HG03432 (cell line): ENCODE data around the gene CNTNAP2.
"Not testable (repeated sequence)": the region's sequence is repeated elsewhere in the genome, so short reads cannot be mapped to it uniquely, and the experiment has no call there.

ENCODE experiments used
- ATAC-seq: cut with Tn5 transposase; IDR thresholded peaks from one replicate; pipeline ENCODE4 v1.9.1; 2021; ENCODE audit warnings: mild to moderate bottlenecking, moderate library complexity; ENCODE audit not compliant: unreplicated experiment

The CNTNAP2 gene

DNA sequence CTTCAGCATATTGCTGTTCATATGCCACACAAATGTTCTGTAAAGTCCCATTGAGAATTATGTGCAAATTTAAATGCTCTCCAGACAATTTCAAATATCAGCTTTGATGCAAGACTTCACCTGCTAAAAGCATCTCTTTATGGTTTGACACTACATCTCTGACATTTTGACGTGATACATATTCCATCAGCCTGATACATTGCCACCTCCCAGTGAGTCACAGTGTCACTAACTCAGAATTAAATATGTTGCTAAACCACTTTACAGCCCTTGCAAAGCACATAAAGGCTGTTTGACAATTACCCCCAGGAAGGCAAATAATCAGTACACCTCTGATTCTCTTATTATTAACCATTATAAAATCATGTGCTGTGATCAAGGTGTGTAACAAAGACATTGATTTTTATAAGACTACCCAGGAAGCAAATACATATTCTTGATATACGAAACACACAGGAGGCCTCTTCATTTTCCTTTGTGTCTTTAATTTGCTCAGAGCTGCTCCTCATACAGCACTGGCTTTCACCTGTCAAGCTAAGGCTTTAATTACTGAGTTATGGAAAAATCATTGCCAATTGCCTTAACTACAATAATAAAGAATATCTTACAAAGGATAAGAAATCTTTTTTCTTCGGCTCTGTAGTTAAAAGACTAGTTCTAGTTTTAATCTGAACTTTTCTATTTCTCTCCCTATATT is 1926.5 kb downstream of the CNTNAP2 start:
- no peak for ATAC-seq

DNA sequence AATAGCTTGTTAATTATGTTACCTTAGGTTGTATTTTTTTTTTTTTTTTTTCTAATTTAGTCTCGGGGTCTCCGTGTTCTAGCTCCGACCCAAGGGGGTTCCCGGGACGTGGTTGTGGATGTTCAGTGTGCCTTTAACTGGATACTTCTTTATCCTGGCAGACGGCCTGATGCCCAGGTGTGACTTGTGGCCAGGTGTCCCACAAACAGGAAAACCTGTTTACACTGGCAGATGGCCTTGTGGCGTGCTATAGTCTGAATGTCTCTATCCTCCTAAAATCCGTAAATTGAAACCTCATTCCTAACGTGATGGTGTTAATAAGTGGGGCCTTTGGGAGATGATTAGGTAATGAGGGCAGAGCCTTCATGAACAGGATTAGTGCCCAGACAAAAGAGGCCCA is 1927.6 kb downstream of the CNTNAP2 start:
- no peak for ATAC-seq

GRCh38 chr7:148045521-148045920 is 1928.9 kb downstream of the CNTNAP2 start:
- no peak for ATAC-seq

DNA sequence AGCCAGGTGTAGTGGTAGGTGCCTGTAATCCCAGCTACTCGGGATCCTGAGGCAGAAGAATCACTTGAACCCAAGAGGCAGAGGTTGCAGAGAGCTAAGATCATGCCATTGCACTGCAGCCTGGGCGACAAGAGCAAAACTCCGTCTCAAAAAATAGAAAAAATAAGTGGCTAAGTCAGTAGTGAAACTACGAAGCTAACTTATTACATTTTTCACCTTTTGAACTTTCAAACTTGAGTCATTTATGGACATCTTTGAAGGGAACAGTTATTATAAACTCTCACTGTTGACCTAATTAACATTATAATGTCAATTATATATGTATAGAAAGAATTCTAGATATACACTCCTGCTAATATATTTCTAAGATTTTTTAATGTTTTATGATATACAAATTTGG is 1932.5 kb downstream of the CNTNAP2 start:
- peak; percentile 71 for ATAC-seq

DNA sequence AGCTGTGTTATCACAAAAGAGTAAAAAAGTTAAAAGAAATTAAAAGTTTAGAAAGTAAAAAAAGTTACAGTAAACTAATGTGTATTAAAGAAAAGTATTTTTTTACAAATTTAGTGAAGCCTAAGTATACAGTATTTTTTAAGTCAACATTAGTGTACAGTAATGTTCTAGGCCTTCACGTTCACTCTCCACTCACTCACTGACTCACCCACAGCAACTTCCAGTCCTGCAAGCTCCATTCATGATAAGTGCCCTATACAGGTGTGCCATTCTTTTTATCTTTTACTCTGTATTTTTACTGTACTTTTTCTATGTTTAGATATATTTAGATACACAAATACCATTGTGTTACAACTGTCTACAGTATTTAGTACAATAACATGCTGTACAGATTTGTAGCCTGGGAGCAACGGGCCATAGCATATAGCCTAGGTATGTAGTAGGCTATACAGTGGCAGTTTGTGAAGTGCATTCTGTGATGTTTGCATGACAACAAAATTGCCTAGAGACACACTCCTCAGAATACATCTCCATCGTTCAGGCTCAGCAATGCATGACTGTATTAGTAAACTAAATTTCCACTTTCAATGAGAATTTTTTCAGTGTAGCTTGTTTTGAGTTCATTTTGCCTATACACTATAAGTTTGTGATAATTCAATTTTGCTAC is 1934.0 kb downstream of the CNTNAP2 start:
- ATAC-seq = no peak

GRCh38 chr7:148056406-148056805 is 1939.8 kb downstream of the CNTNAP2 start:
- no peak for ATAC-seq

GRCh38 chr7:148058092-148058491 is 1941.5 kb downstream of the CNTNAP2 start:
- ATAC-seq = no peak

DNA sequence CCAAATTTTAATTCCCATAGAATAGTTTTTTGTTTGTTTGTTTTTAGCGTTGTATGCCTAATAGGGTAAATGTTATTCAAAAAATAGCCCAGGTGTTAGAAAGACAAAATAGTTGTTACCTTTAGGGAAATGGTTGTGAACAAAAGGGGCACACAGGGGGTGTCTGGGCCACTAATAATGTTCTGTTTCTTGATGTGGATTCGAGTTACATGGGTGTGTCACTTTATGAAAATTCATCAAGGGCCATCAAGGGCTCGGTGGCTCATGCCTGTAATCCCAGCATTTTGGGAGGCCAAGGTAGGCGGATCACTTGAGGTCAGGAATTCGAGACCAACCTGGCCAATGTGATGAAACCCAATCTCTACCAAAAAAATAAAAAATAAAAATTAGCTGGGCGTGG is 1942.2 kb downstream of the CNTNAP2 start:
- no peak for ATAC-seq

DNA sequence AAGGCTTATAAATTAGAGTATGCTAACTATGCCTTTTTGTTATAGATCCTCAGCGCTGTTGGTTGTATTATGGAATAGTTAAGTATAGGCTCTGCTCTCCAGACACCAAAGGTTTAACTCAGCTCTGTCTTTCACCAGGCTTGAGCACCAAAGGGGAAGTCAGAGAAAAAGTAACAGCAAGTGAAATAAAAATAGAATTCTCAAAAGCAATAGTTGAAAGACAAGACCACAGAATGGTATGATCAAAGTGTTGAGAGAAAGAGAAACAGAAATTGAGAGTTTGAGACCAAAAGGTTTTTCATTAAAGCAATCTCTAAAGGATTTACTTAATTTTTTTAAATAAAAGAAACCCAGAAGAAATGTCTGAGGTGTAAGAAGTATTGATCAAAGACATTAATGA is 1944.1 kb downstream of the CNTNAP2 start:
- ATAC-seq = peak; percentile 99

DNA sequence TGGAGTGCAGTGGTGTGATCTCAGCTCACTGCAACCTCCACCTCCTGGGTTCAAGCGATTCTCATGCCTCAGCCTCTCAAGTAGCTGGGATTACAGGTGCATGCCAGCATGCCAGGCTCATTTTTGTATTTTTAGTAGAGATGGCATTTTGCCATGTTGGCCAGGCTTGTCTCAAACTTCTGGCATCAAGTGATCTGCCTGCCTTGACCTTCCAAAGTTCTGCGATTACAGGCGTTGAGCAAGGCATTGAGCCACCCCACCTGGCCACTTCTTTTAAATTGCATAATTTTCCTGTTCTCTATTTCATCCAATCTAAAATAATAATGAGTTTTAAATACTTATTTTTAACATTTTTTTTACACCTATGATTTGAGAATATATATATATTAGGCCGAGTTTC is 1961.5 kb downstream of the CNTNAP2 start:
- not testable (repeated sequence) for ATAC-seq

DNA sequence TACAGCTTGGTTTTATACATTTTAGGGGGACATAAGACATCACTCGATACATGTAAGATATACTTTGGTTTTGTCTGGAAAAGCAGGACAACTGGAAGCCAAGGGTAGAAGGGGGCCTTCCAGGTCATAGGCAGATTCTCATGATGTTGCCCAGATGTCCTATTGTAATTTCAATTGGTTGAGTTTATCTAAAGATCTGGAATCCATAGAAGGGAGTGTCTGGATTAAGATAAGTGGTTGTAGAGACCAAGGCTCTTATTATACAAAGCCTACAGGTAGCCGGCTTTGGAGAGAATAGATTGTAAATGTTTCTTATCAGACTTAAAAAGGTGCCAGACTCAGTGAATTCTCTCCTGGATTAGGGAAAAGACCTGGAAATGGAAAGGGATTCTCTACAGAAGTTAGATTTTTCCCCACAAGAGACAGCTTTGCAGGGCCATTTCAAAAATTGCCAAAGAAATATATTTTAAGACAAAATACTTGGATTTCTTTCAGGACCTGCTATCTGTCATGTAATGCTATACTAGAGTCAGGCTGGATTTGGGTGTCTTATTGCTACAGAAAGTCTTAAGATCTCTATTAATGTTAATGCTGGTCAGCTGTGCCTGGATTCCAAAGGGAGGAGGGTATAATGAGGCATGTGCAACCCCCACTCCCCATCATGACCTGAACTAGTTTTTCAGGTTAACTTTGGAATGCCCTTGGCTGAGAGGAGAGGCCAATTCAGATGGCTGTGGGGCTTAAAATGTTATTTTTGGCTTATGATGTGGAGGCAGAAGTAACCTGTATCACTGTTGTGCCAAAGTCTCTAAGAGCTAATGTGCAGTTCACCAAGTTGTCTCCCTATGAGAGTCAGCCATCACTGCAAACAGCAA is 1962.8 kb downstream of the CNTNAP2 start:
- ATAC-seq = no peak

DNA sequence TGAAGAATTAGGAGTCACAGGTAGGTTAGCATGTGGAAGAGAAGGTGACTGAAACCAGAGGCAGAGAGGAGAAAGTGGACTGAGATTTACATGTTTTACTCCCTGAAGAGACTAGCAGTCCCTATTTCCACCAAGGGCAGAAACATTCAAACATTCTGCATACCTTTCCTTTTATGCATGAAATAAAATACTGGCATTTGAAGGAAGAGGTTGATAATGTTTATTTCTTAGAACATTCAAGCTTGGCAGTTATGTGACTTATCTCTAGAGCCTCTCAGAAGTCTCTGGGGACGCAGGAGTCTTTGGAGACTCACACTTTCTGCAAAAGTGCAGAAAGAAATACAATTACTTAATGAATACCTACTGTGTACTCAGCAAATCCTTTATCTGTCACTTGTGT is 1966.8 kb downstream of the CNTNAP2 start:
- ATAC-seq = no peak

GRCh38 chr7:148084138-148084537 is 1967.5 kb downstream of the CNTNAP2 start:
- ATAC-seq = peak; percentile 79

GRCh38 chr7:148091882-148092281 is 1975.3 kb downstream of the CNTNAP2 start:
- no peak for ATAC-seq

DNA sequence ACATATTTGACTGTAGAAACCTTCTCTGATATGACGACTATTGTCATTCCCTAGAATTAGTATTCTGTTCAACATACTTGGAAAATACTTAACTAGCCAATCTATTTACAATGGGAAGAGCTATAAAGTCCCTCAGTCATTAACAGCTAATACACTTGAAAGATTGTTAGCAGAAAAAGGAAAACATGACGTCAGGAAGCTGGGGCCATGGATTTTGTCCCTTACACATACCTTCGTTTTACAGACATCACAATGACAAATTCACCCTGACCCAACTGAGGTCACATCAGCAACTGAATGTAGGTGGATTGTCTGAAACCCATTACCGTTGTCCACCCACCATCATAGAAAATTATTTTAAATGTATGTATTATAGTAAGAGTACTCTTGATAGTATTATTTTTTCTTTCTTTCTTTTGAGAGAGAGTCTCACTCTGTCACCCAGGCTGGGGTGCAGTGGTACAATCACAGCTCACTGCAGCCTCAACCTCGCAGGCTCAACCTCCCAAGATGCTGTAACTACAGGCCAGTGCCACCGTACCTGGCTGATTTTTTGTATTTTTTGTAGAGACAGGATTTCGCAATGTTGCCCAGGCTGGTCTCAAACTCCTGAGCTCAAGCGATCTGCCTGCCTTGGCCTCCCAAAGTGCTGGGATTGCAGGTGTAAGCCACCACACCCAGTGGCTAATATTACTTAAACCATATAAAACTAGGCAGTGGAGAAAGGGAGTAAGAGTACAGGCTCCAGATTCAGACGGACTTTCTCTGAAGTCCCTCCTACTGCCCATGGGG is 1977.0 kb downstream of the CNTNAP2 start:
- ATAC-seq = no peak

- ATAC-seq = no peak
Measured at GRCh38 chr7:148095066-148095465, 1978.5 kb downstream of the CNTNAP2 start.

- no peak for ATAC-seq
Measured at GRCh38 chr7:148104136-148104716, 1987.6 kb downstream of the CNTNAP2 start.

- ATAC-seq = no peak
Measured at GRCh38 chr7:148104924-148105323, 1988.3 kb downstream of the CNTNAP2 start.

DNA sequence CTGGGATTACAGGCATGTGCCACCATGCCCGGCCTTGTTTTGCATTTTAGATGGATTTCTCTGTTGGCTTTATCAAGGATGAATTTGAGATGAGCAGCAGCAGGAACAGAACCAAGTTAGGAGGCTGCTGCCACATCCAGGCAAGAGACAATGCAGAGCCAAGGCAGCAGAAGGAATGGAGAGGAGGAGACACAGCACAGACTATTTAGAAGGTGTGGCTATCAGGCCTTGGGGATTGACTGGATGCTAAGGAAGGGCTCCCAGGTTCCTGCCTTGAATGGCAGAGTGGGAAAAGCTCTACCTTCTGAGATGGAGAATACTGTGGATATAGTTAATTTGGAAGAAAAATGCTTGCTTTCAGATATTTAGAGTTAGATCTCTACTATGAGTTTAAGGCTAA is 1989.3 kb downstream of the CNTNAP2 start:
- ATAC-seq = no peak

DNA sequence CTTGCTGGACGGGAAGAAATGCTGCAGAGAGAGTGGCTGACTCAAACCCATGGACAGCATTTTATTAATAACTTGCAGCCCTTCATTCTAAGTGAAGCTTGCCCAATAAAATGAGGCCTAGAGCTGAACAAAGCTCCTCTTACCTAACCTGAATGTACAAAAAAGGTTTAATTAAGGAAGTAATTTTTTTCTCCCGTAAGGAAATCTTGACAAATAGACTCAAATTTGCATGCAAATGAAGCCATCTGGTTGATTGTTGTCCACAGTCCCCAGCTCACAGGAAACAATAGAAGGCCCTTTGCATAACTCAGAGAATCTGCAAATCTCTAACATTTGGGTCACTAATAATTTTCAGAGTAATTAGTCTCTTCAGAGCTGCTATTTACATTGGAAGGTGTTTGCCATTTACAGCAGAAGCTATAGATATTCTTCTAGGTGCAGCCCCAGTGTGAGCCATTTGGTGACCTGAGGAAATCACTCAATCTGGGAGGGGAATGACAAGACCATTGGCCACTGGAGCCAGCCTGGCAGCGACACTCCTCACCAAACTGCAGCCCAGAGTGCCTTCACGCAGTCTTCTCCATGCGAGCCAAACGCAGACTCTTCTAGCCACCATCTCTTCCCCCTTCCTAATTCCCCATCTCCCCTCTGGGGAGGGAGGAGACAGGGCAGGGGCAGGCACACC is 1991.0 kb downstream of the CNTNAP2 start:
- no peak for ATAC-seq
